ENCODE measurements around the gene MTERF2. TPM values are rescaled to one million over a fixed set of nuclear protein-coding genes. Genes with fewer than 3 reads are reported as not detected.

The MTERF2 gene
- total RNA-seq, 1 donor from 2014 or later: 6.9 TPM

GRCh38 chr12:106947461-106947860 is 39.5 kb downstream of the MTERF2 start:
- no peak for TF ChIP-seq CTCF (IDR thresholded peaks at IDR 0.05; ENCODE audit: insufficient read depth, low read length, poor library complexity, severe bottlenecking)
- Histone ChIP-seq H3K36me3 (ENCODE audit: control insufficient read depth, insufficient read depth, low read length) (no peaks in the 10 kb centered on the region), H3K27me3 (ENCODE audit: control insufficient read depth, insufficient read depth, low read length) (no peaks in the 10 kb centered on the region), H3K4me3 (ENCODE audit: low read depth, low read length) (no peak overlapping the region)
- no peak for DNase-seq (ENCODE audit: low read depth)

- TF ChIP-seq CTCF (IDR thresholded peaks at IDR 0.05; ENCODE audit: insufficient read depth, low read length, poor library complexity, severe bottlenecking): no peak
- no peaks in the 10 kb centered on the region for H3K27me3 ChIP-seq (ENCODE audit: control insufficient read depth, insufficient read depth, low read length)
- DNase-seq (ENCODE audit: low read depth): no peak
- no peaks in the 10 kb centered on the region for H3K36me3 ChIP-seq (ENCODE audit: control insufficient read depth, insufficient read depth, low read length)
- H3K4me3 ChIP-seq (ENCODE audit: low read depth, low read length): no peak overlapping the region
Observed at GRCh38 chr12:106945261-106945851, 41.6 kb downstream of the MTERF2 start.

GRCh38 chr12:106942775-106943174 is 44.2 kb downstream of the MTERF2 start:
- no peak for DNase-seq (ENCODE audit: low read depth)
- no peaks in the 10 kb centered on the region for H3K36me3 ChIP-seq (ENCODE audit: control insufficient read depth, insufficient read depth, low read length)
- no peak overlapping the region for H3K4me3 ChIP-seq (ENCODE audit: low read depth, low read length)
- TF ChIP-seq CTCF (IDR thresholded peaks at IDR 0.05; ENCODE audit: insufficient read depth, low read length, poor library complexity, severe bottlenecking): no peak
- no peaks in the 10 kb centered on the region for H3K27me3 ChIP-seq (ENCODE audit: control insufficient read depth, insufficient read depth, low read length)

GRCh38 chr12:106941481-106942156 is 45.3 kb downstream of the MTERF2 start:
- no peaks in the 10 kb centered on the region for H3K27me3 ChIP-seq (ENCODE audit: control insufficient read depth, insufficient read depth, low read length)
- no peak for DNase-seq (ENCODE audit: low read depth)
- no peak for TF ChIP-seq CTCF (IDR thresholded peaks at IDR 0.05; ENCODE audit: insufficient read depth, low read length, poor library complexity, severe bottlenecking)
- H3K36me3 ChIP-seq (ENCODE audit: control insufficient read depth, insufficient read depth, low read length): no peaks in the 10 kb centered on the region
- no peak overlapping the region for H3K4me3 ChIP-seq (ENCODE audit: low read depth, low read length)

GRCh38 chr12:106934277-106934676 is 52.7 kb downstream of the MTERF2 start:
- Histone ChIP-seq H3K4me3 (ENCODE audit: low read depth, low read length) (no peak overlapping the region), H3K36me3 (ENCODE audit: control insufficient read depth, insufficient read depth, low read length) (no peaks in the 10 kb centered on the region), H3K27me3 (ENCODE audit: control insufficient read depth, insufficient read depth, low read length) (no peaks in the 10 kb centered on the region)
- no peak for TF ChIP-seq CTCF (IDR thresholded peaks at IDR 0.05; ENCODE audit: insufficient read depth, low read length, poor library complexity, severe bottlenecking)
- no peak for DNase-seq (ENCODE audit: low read depth)

Other genes with a start within 250 kb of the MTERF2 start
- 8.4 and 11.3 TPM in 2 replicates for gene RIC8B, start 212.5 kb downstream of the MTERF2 start, total RNA-seq
- 29.6 and 30.3 TPM in 2 replicates for gene TMEM263, start 31.2 kb downstream of the MTERF2 start, total RNA-seq
- 20.6 and 21.8 TPM in 2 replicates for gene CRY1, start 106.4 kb upstream of the MTERF2 start, total RNA-seq

Measured in kidney epithelial cell (primary cell).